Omental fat pad (tissue), 4 donors: ENCODE results near the gene CFTR. TPM values are rescaled to one million over a fixed set of nuclear protein-coding genes. Genes with fewer than 3 reads are reported as not detected.

Experiments used
- ATAC-seq: fragments of 150-250 bp; one replicate; pipeline ENCODE4 v1.9.1; 2016; ENCODE audit warnings: mild to moderate bottlenecking, moderate library complexity; ENCODE audit not compliant: low FRiP score
- DNase-seq: peaks from one replicate; pipeline ENCODE4 v3.0.0-alpha.2; 2019; ENCODE audit warnings: low spot score
- CTCF ChIP-seq, 3 donors: fragments of 450-650 bp; IDR thresholded peaks; one replicate each; pipeline ENCODE4 v1.5.1; 2016 to 2017; ENCODE audit warnings: antibody characterized with exemption in 3 of 3, mild to moderate bottlenecking in 3 of 3, moderate library complexity in 2 of 3
- total RNA-seq, 4 donors: library from RNA; depleted of rRNA; stranded (reverse); fragments of >200 nt; gene quantifications; one replicate each; pipeline ENCODE4 v1.1.0, GENCODE V29; 2016

Gene CFTR
- total RNA-seq, 4 donors from 2014 or later = 0.32 to 7.1 (median 1.3) TPM

GRCh38 chr7:117685795-117686194, 206.0 kb downstream of the CFTR start:
- DNase-seq (no peak), ATAC-seq (no peak)
- TF ChIP-seq CTCF (IDR thresholded peaks at IDR 0.05) = no peak

DNA sequence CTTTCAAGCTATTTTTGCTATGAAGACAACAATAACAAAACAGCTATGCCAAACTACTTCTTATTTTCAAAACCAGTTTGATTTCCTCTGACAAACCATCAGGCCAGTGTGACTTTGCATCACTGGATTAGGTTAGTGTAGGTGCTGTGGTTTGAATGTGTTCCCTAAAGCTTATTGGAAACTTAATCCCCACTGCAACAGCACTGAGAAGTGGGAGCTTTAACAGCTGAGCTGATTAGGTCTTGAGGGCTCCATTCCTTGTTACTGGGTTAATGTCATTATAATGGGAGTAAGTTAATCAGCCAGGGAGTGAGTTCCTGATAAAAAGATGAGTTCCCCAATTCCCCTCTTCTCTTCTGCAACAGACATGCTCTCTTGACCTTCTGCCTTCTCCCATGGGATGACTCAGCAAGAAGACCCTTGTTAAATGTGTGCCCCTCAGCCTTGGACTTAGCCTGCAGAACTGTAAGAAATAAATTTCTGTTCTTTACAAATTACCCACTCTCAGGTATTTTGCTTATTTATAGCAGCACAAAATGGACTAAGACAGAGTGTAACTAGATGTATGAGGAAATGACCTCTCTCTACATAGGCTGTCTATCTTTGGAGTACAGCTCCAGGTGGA, 206.6 kb downstream of the CFTR start:
- DNase-seq (no peak), ATAC-seq (no peak)
- no peak for TF ChIP-seq CTCF (IDR thresholded peaks at IDR 0.05)

GRCh38 chr7:117688126-117688525, 208.3 kb downstream of the CFTR start:
- no peak for TF ChIP-seq CTCF (IDR thresholded peaks at IDR 0.05)
- ATAC-seq = no peak
- DNase-seq = no peak

DNA sequence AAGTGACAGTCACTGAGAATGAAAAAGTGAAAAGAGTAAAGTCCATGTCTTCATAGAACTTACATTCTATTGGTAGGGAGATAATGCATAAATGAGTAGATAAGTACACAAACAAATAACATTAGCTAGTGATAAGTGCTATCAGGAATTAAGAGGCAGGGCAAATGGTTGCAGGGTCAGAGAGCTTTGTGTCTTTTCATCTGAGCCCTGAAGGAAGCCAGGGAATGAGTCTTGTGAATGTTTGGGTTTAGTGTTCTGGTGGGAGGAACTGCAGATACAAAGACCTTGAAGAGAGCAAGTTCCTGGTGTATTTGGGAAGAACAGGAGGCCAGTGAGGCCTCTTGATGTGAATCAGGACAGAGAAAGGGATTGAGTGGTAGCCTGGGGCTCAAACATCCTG, 209.6 kb downstream of the CFTR start:
- ATAC-seq (no peak), DNase-seq (no peak)
- TF ChIP-seq CTCF (IDR thresholded peaks at IDR 0.05) = no peak

DNA sequence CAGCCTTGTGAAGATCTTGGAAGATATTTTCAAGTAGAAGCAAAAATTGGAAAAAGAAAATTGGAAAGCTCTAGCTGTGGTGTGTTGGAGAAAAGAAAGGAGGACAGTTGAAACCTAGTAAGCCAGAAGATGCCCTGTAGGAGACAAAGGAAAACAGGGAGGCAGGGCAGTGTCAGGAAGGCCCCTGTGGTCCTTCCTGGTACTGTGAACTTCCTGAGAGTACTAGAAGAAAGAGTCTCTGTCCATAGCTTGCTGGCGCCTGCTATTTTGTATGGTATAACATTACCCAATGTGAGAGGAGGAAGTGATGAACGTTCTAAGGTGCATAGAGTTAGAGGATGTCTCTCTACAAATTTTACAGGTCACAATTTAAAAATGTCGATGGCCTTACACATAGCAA, 210.3 kb downstream of the CFTR start:
- no peak for ATAC-seq
- TF ChIP-seq CTCF (IDR thresholded peaks at IDR 0.05) = no peak

DNA sequence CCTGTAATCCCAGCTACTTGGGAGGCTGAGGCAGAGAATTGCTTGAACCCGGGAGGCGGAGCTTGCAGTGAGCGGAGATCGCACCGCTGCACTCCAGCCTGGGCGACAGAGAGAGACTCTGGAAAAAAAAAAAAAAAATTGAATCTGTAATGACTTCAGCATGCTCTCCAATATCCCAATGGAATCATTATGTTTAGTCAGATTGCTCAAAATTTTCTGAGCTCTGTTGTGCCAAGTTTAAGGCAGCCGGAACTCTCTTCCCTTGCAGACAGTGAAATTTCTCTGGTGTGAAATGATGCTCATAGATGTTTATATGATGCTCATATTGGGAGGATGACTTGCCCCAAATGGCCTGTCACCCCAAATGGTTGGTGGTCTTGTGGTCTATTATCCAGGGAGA, 212.5 kb downstream of the CFTR start:
- TF ChIP-seq CTCF (IDR thresholded peaks at IDR 0.05) = no peak
- DNase-seq (no peak), ATAC-seq (no peak)

More for the DNA sequence above, 210.3 kb downstream of the CFTR start:
- no peak for DNase-seq

DNA sequence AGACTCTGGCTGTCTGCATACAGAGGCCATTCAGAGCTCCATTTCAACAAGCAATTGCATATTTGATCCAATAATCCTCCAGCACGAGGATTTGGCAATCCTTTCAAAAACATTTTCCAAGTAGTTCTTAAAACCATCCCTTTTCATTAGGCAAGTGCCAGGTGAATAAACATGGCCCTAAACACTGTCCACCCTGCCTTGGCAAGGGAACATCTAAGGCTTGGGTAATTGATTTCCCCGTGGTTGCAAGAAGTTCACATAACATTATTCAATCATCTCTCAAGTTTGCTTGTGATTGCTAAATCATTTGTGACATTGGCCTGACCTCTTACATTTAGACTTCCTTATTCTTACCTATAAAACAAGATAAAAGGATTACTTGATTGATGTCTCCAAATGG, 218.2 kb downstream of the CFTR start:
- no peak for TF ChIP-seq CTCF (IDR thresholded peaks at IDR 0.05)
- DNase-seq (no peak), ATAC-seq (no peak)
